Tibial nerve (tissue), 4 donors: ENCODE measurements around the gene WDPCP. TPM values are rescaled to one million over a fixed set of nuclear protein-coding genes. Genes with fewer than 3 reads are reported as not detected.

Source experiments
- DNase-seq, 2 donors: peaks; one replicate each; pipeline ENCODE4 v3.0.0-alpha.2; 2019; ENCODE audit warnings: low spot score in 2 of 2
- H3K27ac ChIP-seq, 4 donors: fragments of 200-600 bp; sonication (generic) in 3 of 4; one replicate each; pipeline ENCODE4 v1.5.1; 2017 to 2019; ENCODE audit warnings: mild to moderate bottlenecking in 1 of 4
- H3K27me3 ChIP-seq, 2 donors: fragments of 200-600 bp; sonication (generic) in 1 of 2; one replicate each; pipeline versions ENCODE4 v1.5.1 to v1.6.0; 2017 to 2019
- H3K36me3 ChIP-seq, 3 donors: fragments of 200-600 bp; sonication (generic); one replicate each; pipeline ENCODE4 v1.5.1; 2018 to 2019
- H3K4me1 ChIP-seq, 4 donors: fragments of 200-600 bp; sonication (generic) in 3 of 4; one replicate each; pipeline ENCODE4 v1.5.1; 2017 to 2019
- H3K4me3 ChIP-seq, 4 donors: fragments of 200-600 bp; sonication (generic) in 3 of 4; one replicate each; pipeline ENCODE4 v1.5.1; 2017 to 2019; ENCODE audit warnings: mild to moderate bottlenecking in 1 of 4, moderate library complexity in 1 of 4
- H3K9me3 ChIP-seq, 4 donors: fragments of 200-600 bp; sonication (generic) in 3 of 4; one replicate each; pipeline ENCODE4 v1.5.1; 2017 to 2019
- EP300 ChIP-seq, 2 donors: sonication (generic); formaldehyde crosslinking; IDR thresholded peaks; one replicate each; pipeline ENCODE4 v1.6.1; 2017; ENCODE audit warnings: antibody characterized with exemption in 2 of 2, mild to moderate bottlenecking in 1 of 2
- POLR2A ChIP-seq, 2 donors: fragments of 450-650 bp; IDR thresholded peaks; one replicate each; pipeline ENCODE4 v1.6.1; 2017; ENCODE audit warnings: antibody characterized with exemption in 2 of 2, mild to moderate bottlenecking in 2 of 2, moderate library complexity in 2 of 2
- WGBS, 2 donors: methylation state at CpG; one replicate each; pipeline ENCODE4 v1.1.5; 2018; 5-methylcytosine and 5-hydroxymethylcytosine counted together
- total RNA-seq, 4 donors: library from RNA; depleted of rRNA; stranded (reverse); fragments of >200 nt; gene quantifications; one replicate each; pipeline ENCODE4 v1.1.0, GENCODE V29; 2016
- TF ChIP-seq, protein P1 (sequence below), 5 experiments: fragments of 200-600 bp in 3 of 5; fragments of 450-650 bp in 2 of 5; sonication (generic) in 3 of 5; IDR thresholded peaks; one replicate each; pipeline ENCODE4 v1.5.1; 2016 to 2019; ENCODE audit warnings: antibody characterized with exemption in 5 of 5, mild to moderate bottlenecking in 3 of 5, moderate library complexity in 2 of 5

The WDPCP gene
- total RNA-seq, 4 donors from 2014 or later: 14.4 to 22.4 (median 20.4) TPM

DNA sequence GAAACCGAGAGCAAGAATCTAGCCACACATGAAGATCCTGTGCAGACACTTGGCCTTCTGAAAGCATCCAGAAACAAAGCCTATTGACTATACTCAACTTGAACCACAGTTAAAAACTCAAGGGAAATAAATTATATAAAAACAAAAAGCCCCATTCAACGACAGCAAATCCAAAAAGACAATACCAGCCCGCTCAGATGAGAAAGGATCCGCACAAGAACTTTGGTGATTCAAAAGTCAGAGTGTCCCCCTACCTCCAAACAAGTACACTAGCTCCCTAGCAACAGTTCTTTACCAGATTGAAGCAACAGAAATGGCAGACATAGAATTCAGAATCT lies 163.2 kb downstream of the WDPCP start:
- no peak for DNase-seq
- Histone ChIP-seq H3K4me1 (no peaks in the 10 kb centered on the region), H3K36me3 (peaks cover 0 to 33% (median 0%) of the 10 kb centered on the region in 3 donors), H3K27ac (no peak overlapping the region), H3K9me3 (no peaks in the 10 kb centered on the region), H3K4me3 (no peak overlapping the region), H3K27me3 (no peaks in the 10 kb centered on the region)
- TF ChIP-seq, protein P1, sequence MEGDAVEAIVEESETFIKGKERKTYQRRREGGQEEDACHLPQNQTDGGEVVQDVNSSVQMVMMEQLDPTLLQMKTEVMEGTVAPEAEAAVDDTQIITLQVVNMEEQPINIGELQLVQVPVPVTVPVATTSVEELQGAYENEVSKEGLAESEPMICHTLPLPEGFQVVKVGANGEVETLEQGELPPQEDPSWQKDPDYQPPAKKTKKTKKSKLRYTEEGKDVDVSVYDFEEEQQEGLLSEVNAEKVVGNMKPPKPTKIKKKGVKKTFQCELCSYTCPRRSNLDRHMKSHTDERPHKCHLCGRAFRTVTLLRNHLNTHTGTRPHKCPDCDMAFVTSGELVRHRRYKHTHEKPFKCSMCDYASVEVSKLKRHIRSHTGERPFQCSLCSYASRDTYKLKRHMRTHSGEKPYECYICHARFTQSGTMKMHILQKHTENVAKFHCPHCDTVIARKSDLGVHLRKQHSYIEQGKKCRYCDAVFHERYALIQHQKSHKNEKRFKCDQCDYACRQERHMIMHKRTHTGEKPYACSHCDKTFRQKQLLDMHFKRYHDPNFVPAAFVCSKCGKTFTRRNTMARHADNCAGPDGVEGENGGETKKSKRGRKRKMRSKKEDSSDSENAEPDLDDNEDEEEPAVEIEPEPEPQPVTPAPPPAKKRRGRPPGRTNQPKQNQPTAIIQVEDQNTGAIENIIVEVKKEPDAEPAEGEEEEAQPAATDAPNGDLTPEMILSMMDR (IDR thresholded peaks at IDR 0.05): no peak
- no peak for TF ChIP-seq POLR2A (IDR thresholded peaks at IDR 0.05)
- no peak for TF ChIP-seq EP300 (IDR thresholded peaks at IDR 0.05)
- 76 to 82% methylated on average over 4 of the region's 4 CpGs for WGBS, 2 donors

DNA sequence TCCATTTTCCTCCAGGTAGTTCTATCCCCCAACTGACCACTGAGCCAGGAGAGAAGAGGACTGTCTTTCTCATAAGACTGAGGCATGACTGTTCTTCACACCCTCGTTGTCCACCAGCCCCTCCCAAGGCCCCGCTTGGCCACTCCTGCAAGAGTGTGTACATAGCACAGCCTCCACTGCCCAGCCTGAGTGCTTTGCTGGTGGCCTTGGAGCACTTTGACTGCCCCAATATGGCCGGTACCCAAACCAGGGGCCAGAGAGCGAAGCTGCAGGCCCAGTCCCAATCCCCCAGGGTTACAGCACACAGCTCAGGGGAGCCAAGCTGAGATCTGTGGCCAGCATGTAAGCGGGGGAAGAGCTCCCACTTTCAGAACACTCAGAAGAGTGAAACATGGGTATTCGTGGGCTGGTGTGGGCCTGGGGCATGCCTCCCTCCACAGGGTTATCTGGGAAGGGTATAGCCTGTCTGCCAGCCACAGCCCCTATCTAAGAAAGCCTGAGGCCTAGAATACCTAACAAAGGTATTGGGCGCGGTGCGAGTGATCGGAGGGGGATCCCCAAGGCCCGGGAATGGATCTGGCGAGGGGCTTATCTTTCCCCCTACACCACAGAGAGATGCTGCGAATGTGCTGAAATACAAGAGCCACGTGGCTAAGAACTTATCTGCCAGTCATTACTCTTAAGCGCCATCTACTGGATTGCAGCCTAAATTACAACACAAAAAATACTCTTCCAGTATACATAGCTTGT lies 163.8 kb downstream of the WDPCP start:
- Histone ChIP-seq H3K9me3 (no peaks in the 10 kb centered on the region), H3K27me3 (no peaks in the 10 kb centered on the region), H3K4me3 (no peak overlapping the region), H3K4me1 (no peaks in the 10 kb centered on the region), H3K27ac (no peak overlapping the region), H3K36me3 (peaks cover 0 to 28% (median 0%) of the 10 kb centered on the region in 3 donors)
- TF ChIP-seq, protein P1 (IDR thresholded peaks at IDR 0.05): no peak
- TF ChIP-seq EP300 (IDR thresholded peaks at IDR 0.05) (no peak), POLR2A (IDR thresholded peaks at IDR 0.05) (no peak)
- WGBS, 2 donors: 78 to 86% methylated on average over 15 of the region's 15 CpGs
- DNase-seq: no peak

DNA sequence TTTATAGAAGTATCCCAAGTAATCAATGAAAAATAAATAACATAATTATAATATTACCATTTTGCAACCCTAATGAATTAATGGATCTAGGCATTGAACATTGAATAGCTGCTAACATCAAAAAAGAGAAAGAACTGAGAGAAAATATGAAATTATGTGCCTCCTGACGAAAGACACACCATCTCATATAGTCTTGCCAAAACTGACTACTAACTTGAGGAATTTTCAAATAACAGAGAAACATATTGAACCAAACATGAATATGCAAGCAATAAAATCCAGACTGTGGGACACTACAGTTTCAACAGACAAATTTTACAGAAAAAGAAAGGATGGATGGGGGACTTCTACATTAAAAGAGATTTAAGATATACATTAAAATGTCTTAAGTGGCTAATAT lies 165.7 kb downstream of the WDPCP start:
- Histone ChIP-seq H3K4me3 (no peak overlapping the region), H3K27me3 (no peaks in the 10 kb centered on the region), H3K27ac (no peak overlapping the region), H3K4me1 (no peaks in the 10 kb centered on the region), H3K9me3 (no peaks in the 10 kb centered on the region), H3K36me3 (peaks cover 0 to 14% (median 0%) of the 10 kb centered on the region in 3 donors)
- WGBS, 2 donors: 51 to 75% methylated on average over 1 of the region's 1 CpG
- DNase-seq: no peak
- TF ChIP-seq EP300 (IDR thresholded peaks at IDR 0.05): no peak
- no peak for TF ChIP-seq POLR2A (IDR thresholded peaks at IDR 0.05)
- TF ChIP-seq, protein P1 (IDR thresholded peaks at IDR 0.05): no peak

DNA sequence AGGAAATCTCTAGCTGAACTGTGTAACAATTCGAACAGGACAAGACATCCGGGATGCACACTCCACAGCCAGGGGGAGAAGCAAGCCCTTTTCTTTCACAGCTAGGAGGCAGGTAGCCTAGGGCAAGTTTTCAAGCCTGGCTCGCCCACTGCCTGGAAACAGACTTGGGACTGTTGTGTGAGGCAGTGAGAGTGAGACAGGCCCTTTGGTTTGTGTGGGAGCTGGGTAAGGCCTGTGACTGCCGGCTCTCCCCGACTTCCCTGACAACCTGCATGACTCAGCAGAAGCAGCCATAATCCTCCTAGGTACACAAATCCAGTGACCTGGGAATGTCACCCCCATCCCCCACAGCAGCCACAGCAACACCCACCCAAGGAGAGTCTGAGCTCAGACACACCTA lies 179.7 kb downstream of the WDPCP start:
- no peak for DNase-seq
- H3K4me3 ChIP-seq: no peak overlapping the region
- H3K9me3 ChIP-seq: no peaks in the 10 kb centered on the region
- H3K4me1 ChIP-seq: no peaks in the 10 kb centered on the region
- no peak overlapping the region for H3K27ac ChIP-seq
- H3K27me3 ChIP-seq: no peaks in the 10 kb centered on the region
- 93 to 95% methylated on average over 5 of the region's 5 CpGs for whole genome bisulfite sequencing, 2 donors
- no peak for TF ChIP-seq POLR2A (IDR thresholded peaks at IDR 0.05)
- TF ChIP-seq, protein P1 (IDR thresholded peaks at IDR 0.05): no peak
- TF ChIP-seq EP300 (IDR thresholded peaks at IDR 0.05): no peak
- H3K36me3 ChIP-seq: peaks cover 0 to 41% (median 0%) of the 10 kb centered on the region in 3 donors

DNA sequence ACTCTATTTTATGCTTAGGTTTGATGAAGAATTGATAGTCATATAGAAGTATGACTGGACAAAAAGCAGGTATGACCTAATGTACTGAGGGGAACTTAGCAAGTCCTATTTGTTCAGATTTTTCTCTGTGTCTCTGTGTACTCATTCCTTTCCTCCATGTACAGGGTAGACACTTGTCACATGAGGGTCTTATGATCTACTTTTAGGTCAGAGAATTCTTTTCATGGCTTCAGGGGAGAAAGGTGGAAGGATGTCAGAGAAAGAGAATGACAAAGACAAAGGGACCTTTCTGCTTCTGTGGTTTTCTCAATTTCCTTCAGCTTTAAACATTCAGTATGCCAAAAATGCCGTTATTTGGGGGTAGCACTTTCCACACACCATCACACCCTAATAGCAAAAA lies 181.6 kb downstream of the WDPCP start:
- WGBS, 2 donors: 74 to 84% methylated on average over 1 of the region's 1 CpG
- H3K36me3 ChIP-seq: peaks cover 0 to 45% (median 0%) of the 10 kb centered on the region in 3 donors
- TF ChIP-seq POLR2A (IDR thresholded peaks at IDR 0.05) (no peak), EP300 (IDR thresholded peaks at IDR 0.05) (no peak)
- TF ChIP-seq, protein P1 (IDR thresholded peaks at IDR 0.05): no peak

More for the DNA sequence above, 181.6 kb downstream of the WDPCP start:
- H3K9me3 ChIP-seq: peaks cover 0 to 10% (median 0%) of the 10 kb centered on the region in 4 donors
- DNase-seq: no peak
- no peaks in the 10 kb centered on the region for H3K4me1 ChIP-seq
- no peak overlapping the region for H3K4me3 ChIP-seq
- H3K27me3 ChIP-seq: no peaks in the 10 kb centered on the region
- H3K27ac ChIP-seq: no peak overlapping the region
